Neural cell (in vitro differentiated cells): ENCODE measurements around the gene TSPO. TPM values are rescaled to one million over a fixed set of nuclear protein-coding genes. Genes with fewer than 3 reads are reported as not detected.

Experiments used
- H2AFZ ChIP-seq: fragments of 200-600, 300-800 bp; sonication (generic), shearing (Covaris generic); 2 replicates; pipeline ENCODE4 v1.6.0; 2014; ENCODE audit warnings: low read depth, mild to moderate bottlenecking, antibody characterized with exemption, low read length, moderate library complexity
- H3F3A ChIP-seq: fragments of 200-600 bp; shearing (Covaris generic); 2 replicates; pipeline ENCODE4 v1.6.1; 2016; ENCODE audit warnings: mild to moderate bottlenecking, moderate library complexity, mixed read lengths, antibody characterized with exemption, low read length; ENCODE audit not compliant: insufficient read depth, poor library complexity, severe bottlenecking
- H3K27ac ChIP-seq: fragments of 200-600, 300-800 bp; sonication (generic), shearing (Covaris generic); 2 replicates; pipeline ENCODE4 v1.5.1; 2014; ENCODE audit warnings: mild to moderate bottlenecking, low read length, moderate library complexity
- H3K27me3 ChIP-seq: fragments of 300-800, 200-600 bp; sonication (generic), shearing (Covaris generic); 2 replicates; pipeline ENCODE4 v1.6.0; 2014; ENCODE audit warnings: mild to moderate bottlenecking, low read depth, low read length, moderate library complexity; ENCODE audit not compliant: insufficient read depth
- H3K36me3 ChIP-seq: fragments of 300-800, 200-600 bp; sonication (generic), shearing (Covaris generic); 2 replicates; pipeline ENCODE4 v1.5.1; 2014; ENCODE audit warnings: mild to moderate bottlenecking, antibody characterized with exemption, low read length, moderate library complexity; ENCODE audit not compliant: insufficient read depth
- H3K4me2 ChIP-seq: fragments of 300-800, 200-600 bp; sonication (generic), shearing (Covaris generic); 2 replicates; pipeline ENCODE4 v1.6.0; 2014; ENCODE audit warnings: mild to moderate bottlenecking, low read length
- H3K4me3 ChIP-seq: fragments of 300-800, 200-600 bp; sonication (generic), shearing (Covaris generic); 2 replicates; pipeline ENCODE4 v1.5.1; 2014; ENCODE audit warnings: mild to moderate bottlenecking, low read length, moderate library complexity
- H3K79me2 ChIP-seq: fragments of 200-600 bp; shearing (Covaris generic); replicated peaks from 2 replicates; pipeline ENCODE4 v1.6.0; 2014; ENCODE audit warnings: mild to moderate bottlenecking, low read length, moderate library complexity; ENCODE audit not compliant: insufficient read depth
- H3K9ac ChIP-seq: fragments of 300-800, 200-600 bp; sonication (generic), shearing (Covaris generic); 2 replicates; pipeline ENCODE4 v1.6.1; 2016; ENCODE audit warnings: mild to moderate bottlenecking, low read length, mixed read lengths
- H3K9me2 ChIP-seq: fragments of 200-600 bp; shearing (Covaris generic); 2 replicates; pipeline ENCODE4 v1.6.1; 2016; ENCODE audit warnings: mild to moderate bottlenecking, low read length, mixed read lengths; ENCODE audit not compliant: insufficient read depth
- H3K9me3 ChIP-seq: fragments of 200-600, 300-800 bp; sonication (generic), shearing (Covaris generic); 2 replicates; pipeline ENCODE4 v1.6.1; 2016; ENCODE audit warnings: mild to moderate bottlenecking, mixed run types, low read length, moderate library complexity, mixed read lengths
- H4K20me1 ChIP-seq: fragments of 200-600 bp; shearing (Covaris generic); 2 replicates; pipeline ENCODE4 v1.6.1; 2016; ENCODE audit warnings: mild to moderate bottlenecking, mixed run types; ENCODE audit not compliant: insufficient read depth
- CTCF ChIP-seq: fragments of 450-650 bp; IDR thresholded peaks from 2 replicates; pipeline ENCODE4 v1.5.1; 2014; ENCODE audit warnings: antibody characterized with exemption, mild to moderate bottlenecking, moderate library complexity; ENCODE audit not compliant: poor library complexity, severe bottlenecking
- EP300 ChIP-seq: fragments of 450-650 bp; conservative IDR thresholded peaks from 2 replicates; pipeline ENCODE4 v1.6.1; 2014; ENCODE audit warnings: antibody characterized with exemption, mild to moderate bottlenecking, moderate library complexity; ENCODE audit not compliant: poor library complexity, severe bottlenecking
- EZH2 ChIP-seq: fragments of 200-600, 300-800 bp; shearing (Covaris generic), sonication (generic); IDR thresholded peaks from 2 replicates; pipeline ENCODE4 v1.6.1; 2014; ENCODE audit warnings: antibody characterized with exemption, low read length, borderline replicate concordance, mild to moderate bottlenecking; ENCODE audit not compliant: insufficient read depth, poor library complexity, severe bottlenecking
- MXI1 ChIP-seq: fragments of 450-650 bp; conservative IDR thresholded peaks from 2 replicates; pipeline ENCODE4 v1.6.1; 2014; ENCODE audit warnings: antibody characterized with exemption, mild to moderate bottlenecking; ENCODE audit not compliant: poor library complexity, severe bottlenecking
- POLR2AphosphoS5 ChIP-seq: IDR thresholded peaks from 2 replicates; pipeline ENCODE4 v1.6.1; 2012
- RAD21 ChIP-seq: fragments of 450-650 bp; conservative IDR thresholded peaks from 2 replicates; pipeline ENCODE4 v1.6.1; 2014; ENCODE audit warnings: antibody characterized with exemption, mild to moderate bottlenecking, moderate library complexity
- REST ChIP-seq: IDR thresholded peaks from 2 replicates; pipeline ENCODE4 v1.6.1; 2012; ENCODE audit warnings: borderline replicate concordance
- SMC3 ChIP-seq: fragments of 450-650 bp; conservative IDR thresholded peaks from 2 replicates; pipeline ENCODE4 v1.6.1; 2014; ENCODE audit warnings: antibody characterized with exemption, mild to moderate bottlenecking, moderate library complexity; ENCODE audit not compliant: poor library complexity
- TAF1 ChIP-seq: IDR thresholded peaks from 2 replicates; pipeline ENCODE4 v1.6.1; 2012; ENCODE audit warnings: low read depth
- polyA plus RNA-seq: library from polyadenylated mRNA; depleted of rRNA; stranded (reverse); fragments of >200 nt; gene quantifications from 2 replicates; pipeline ENCODE4 v1.2.3, GENCODE V29; 2014

Gene TSPO
- polyA plus RNA-seq, 1 donor from 2014 or later = not detected

- no peak overlapping the region for H3K27ac ChIP-seq
- no peaks in the 10 kb centered on the region for H4K20me1 ChIP-seq
These were observed 3.7 kb downstream of the TSPO start for GRCh38 chr22:43154887-43155536.

GRCh38 chr22:43155789-43156188, 4.4 kb downstream of the TSPO start:
- no peak for TF ChIP-seq TAF1
- TF ChIP-seq EP300 = no peak
- TF ChIP-seq CTCF = no peak
- no peak for TF ChIP-seq EZH2
- TF ChIP-seq REST = no peak
- no peak for TF ChIP-seq RAD21
- no peak for TF ChIP-seq SMC3
- no peak for TF ChIP-seq POLR2AphosphoS5
- TF ChIP-seq MXI1 = no peak
- Histone ChIP-seq H3K4me3 (no peak overlapping the region), H3K27me3 (peaks cover 16% of the 10 kb centered on the region), H3K9me2 (no peaks in the 10 kb centered on the region), H3K4me2 (no peak overlapping the region), H4K20me1 (no peaks in the 10 kb centered on the region), H3K9me3 (no peaks in the 10 kb centered on the region), H3K79me2 (no peaks in the 10 kb centered on the region), H3F3A (no peaks in the 10 kb centered on the region), H3K27ac (no peak overlapping the region), H3K9ac (no peak overlapping the region), H3K36me3 (no peaks in the 10 kb centered on the region), H2AFZ (no peak overlapping the region)

More at GRCh38 chr22:43154887-43155536, 3.7 kb downstream of the TSPO start:
- H3K79me2 ChIP-seq = no peaks in the 10 kb centered on the region
- no peaks in the 10 kb centered on the region for H3K36me3 ChIP-seq
- no peaks in the 10 kb centered on the region for H3K9me3 ChIP-seq
- H2AFZ ChIP-seq = no peak overlapping the region
- no peak overlapping the region for H3K4me2 ChIP-seq
- H3K9ac ChIP-seq = no peak overlapping the region
- no peaks in the 10 kb centered on the region for H3F3A ChIP-seq
- no peak overlapping the region for H3K4me3 ChIP-seq
- TF ChIP-seq RAD21 (no peak), MXI1 (no peak), EZH2 (no peak)
- no peaks in the 10 kb centered on the region for H3K9me2 ChIP-seq
- H3K27me3 ChIP-seq = peaks cover 16% of the 10 kb centered on the region
